Muscle layer of colon (tissue), 2 donors: Measurements from ENCODE around the gene BUD23.

Source experiments
- H3K27ac ChIP-seq: one replicate; pipeline ENCODE4 v1.7.0; 2013; ENCODE audit warnings: low read depth, mild to moderate bottlenecking, low read length, moderate library complexity
- H3K27me3 ChIP-seq, 2 donors: one replicate each; pipeline ENCODE4 v1.7.0; 2013; ENCODE audit warnings: low read length in 2 of 2, mild to moderate bottlenecking in 2 of 2; ENCODE audit not compliant: insufficient read depth in 2 of 2, control insufficient read depth in 1 of 2
- H3K36me3 ChIP-seq: one replicate; pipeline ENCODE4 v1.7.0; 2013; ENCODE audit warnings: mild to moderate bottlenecking, low read length; ENCODE audit not compliant: insufficient read depth
- H3K4me1 ChIP-seq: one replicate; pipeline ENCODE4 v1.7.0; 2013; ENCODE audit warnings: mild to moderate bottlenecking, low read length; ENCODE audit not compliant: insufficient read depth
- H3K4me3 ChIP-seq, 2 donors: one replicate each; pipeline ENCODE4 v1.7.0; 2013; ENCODE audit warnings: low read length in 2 of 2, low read depth in 1 of 2, mild to moderate bottlenecking in 1 of 2, moderate library complexity in 1 of 2
- H3K9ac ChIP-seq: one replicate; pipeline ENCODE4 v1.7.0; 2013; ENCODE audit warnings: low read length
- H3K9me3 ChIP-seq: one replicate; pipeline ENCODE4 v1.7.0; 2013; ENCODE audit warnings: mild to moderate bottlenecking, low read length
- donor health status: abdominal sarcoma.
- donor health status: Adenocarcinoma of cecum.

The BUD23 gene

DNA sequence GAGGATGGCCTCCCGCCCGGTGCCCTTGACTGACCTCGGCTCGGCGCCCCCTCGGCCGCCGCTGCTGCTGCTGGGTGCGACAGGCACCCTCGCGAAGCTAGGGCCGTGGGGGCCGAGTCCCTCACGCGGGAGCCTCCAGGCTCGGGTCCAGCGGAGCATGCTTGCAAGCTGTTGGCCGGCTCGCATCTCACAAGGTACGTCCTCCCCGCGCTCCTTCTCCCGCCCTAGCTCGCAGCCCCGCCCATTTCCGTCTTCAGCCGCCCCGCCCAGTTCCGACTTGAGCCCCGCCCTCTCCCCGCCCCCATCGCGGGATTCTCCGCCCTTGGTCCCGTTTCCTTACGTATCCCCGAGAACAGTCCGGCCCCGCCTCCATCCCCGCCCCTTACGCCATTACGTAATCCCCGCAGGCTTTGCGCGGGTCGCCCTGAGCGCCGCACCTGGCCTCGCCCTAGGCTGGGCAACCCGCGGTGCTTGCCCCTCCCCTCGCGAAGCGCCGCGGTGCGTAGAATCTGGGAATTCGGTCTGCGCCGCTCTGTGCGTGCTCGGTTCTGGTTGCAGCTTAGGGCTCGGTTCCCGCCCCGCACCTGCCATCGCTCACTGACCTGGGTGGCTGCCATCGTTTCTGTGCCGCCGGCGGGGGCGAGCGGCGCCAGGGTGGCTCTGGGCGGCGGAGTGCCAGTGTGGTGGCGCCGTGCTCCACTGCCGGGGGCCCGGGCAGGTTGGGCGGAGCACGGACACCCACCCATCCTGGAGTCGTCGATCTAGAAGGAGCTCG is 55.4 kb downstream of the BUD23 start, which contains the start of gene ABHD11:
TSS of gene ABHD11 (minus strand) at position 191 of the 775 bp plus-strand sequence. CDS start at position 159, 32 bp downstream.
- Histone ChIP-seq H3K9me3 (no peaks in the 10 kb centered on the region), H3K4me1 (peaks cover 7% of the 10 kb centered on the region), H3K27me3 (no peaks in the 10 kb centered on the region), H3K27ac (peak within 1 kb of the TSS; percentile 77), H3K36me3 (peaks cover 15% of the 10 kb centered on the region), H3K9ac (peak within 1 kb of the TSS; percentile 92), H3K4me3 (peak within 1 kb of the TSS; percentile 67 to 84)

DNA sequence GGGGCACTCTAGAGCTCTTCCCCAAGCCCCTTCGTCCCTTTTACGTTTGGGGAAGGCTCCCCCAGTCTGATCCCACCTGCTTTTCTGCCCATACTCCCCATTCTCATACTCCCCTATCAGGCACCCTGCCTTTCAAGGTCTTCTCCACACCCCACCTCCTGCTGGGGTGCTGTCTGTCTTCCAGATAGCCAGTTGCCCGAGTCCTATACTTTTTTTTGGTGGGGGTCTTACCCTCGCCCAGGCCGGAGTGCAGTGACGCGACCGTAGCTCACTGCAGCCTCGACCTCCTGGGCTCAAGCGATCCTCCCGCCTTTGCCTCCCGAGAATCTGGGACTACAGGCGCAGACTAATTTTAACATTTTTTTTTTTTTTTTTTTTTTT is 56.0 kb downstream of the BUD23 start:
- Histone ChIP-seq H3K4me1 (peaks cover 7% of the 10 kb centered on the region), H3K4me3 (peak overlapping the region; percentile 54 to 84), H3K9ac (peak overlapping the region; percentile 92), H3K9me3 (no peaks in the 10 kb centered on the region), H3K27ac (peak overlapping the region; percentile 77), H3K27me3 (no peaks in the 10 kb centered on the region), H3K36me3 (peaks cover 15% of the 10 kb centered on the region)

DNA sequence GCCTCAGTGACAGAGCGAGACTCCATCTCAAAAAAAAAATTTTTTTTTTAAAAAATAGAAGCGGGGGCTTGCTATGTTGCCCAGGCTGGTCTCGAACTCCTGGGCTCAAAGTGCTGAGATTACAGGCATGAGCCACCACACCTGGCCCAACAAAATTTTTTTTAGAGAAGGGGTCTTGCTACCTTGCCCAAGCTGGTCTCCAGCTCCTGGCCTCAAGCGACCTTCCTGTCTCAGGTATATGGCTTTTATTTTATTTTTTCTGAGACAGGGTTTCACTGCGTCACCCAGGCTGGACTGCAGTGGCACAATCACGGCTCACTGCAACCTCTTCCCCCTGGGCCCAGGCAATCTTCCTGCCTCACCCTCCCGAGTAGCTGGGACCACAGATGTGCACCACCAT is 56.8 kb downstream of the BUD23 start:
- Histone ChIP-seq H3K27ac (no peak overlapping the region), H3K9ac (no peak overlapping the region), H3K4me3 (no peak overlapping the region), H3K36me3 (peaks cover 15% of the 10 kb centered on the region), H3K27me3 (no peaks in the 10 kb centered on the region), H3K4me1 (peaks cover 7% of the 10 kb centered on the region), H3K9me3 (no peaks in the 10 kb centered on the region)

DNA sequence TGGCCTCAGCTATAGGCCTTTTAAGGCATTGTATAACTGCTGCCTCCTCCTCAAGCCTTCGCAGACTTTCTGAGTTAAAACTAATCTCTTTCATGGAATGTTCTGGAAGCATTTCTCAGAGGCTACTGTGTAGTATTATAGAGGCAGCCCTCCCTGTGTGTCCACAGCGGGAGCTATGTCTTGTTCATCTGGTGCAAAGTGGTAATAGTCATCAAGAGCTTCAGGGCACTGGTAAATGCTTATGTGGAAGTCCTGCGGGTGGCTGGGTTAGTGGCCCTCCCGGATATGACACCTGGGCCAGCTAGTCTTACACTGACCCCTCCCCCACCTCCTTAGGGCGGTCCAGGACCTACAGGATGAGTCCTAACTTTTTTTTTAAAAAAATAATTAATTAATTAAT is 57.4 kb downstream of the BUD23 start:
- Histone ChIP-seq H3K9me3 (no peaks in the 10 kb centered on the region), H3K9ac (no peak overlapping the region), H3K27ac (no peak overlapping the region), H3K36me3 (peaks cover 15% of the 10 kb centered on the region), H3K4me1 (peaks cover 7% of the 10 kb centered on the region), H3K4me3 (no peak overlapping the region), H3K27me3 (no peaks in the 10 kb centered on the region)

GRCh38 chr7:73741600-73741999 is 58.2 kb downstream of the BUD23 start:
- no peak overlapping the region for H3K27ac ChIP-seq
- H3K27me3 ChIP-seq = no peaks in the 10 kb centered on the region
- H3K9me3 ChIP-seq = no peaks in the 10 kb centered on the region
- no peak overlapping the region for H3K4me3 ChIP-seq
- H3K4me1 ChIP-seq = peaks cover 14% of the 10 kb centered on the region
- peaks cover 7% of the 10 kb centered on the region for H3K36me3 ChIP-seq
- H3K9ac ChIP-seq = no peak overlapping the region

- no peaks in the 10 kb centered on the region for H3K9me3 ChIP-seq
- H3K27me3 ChIP-seq = no peaks in the 10 kb centered on the region
- H3K4me3 ChIP-seq = no peak overlapping the region
- H3K36me3 ChIP-seq = peaks cover under 1% of the 10 kb centered on the region
- H3K27ac ChIP-seq = no peak overlapping the region
- peaks cover 16% of the 10 kb centered on the region for H3K4me1 ChIP-seq
- H3K9ac ChIP-seq = no peak overlapping the region
These were observed 58.9 kb downstream of the BUD23 start for GRCh38 chr7:73742338-73742752.

DNA sequence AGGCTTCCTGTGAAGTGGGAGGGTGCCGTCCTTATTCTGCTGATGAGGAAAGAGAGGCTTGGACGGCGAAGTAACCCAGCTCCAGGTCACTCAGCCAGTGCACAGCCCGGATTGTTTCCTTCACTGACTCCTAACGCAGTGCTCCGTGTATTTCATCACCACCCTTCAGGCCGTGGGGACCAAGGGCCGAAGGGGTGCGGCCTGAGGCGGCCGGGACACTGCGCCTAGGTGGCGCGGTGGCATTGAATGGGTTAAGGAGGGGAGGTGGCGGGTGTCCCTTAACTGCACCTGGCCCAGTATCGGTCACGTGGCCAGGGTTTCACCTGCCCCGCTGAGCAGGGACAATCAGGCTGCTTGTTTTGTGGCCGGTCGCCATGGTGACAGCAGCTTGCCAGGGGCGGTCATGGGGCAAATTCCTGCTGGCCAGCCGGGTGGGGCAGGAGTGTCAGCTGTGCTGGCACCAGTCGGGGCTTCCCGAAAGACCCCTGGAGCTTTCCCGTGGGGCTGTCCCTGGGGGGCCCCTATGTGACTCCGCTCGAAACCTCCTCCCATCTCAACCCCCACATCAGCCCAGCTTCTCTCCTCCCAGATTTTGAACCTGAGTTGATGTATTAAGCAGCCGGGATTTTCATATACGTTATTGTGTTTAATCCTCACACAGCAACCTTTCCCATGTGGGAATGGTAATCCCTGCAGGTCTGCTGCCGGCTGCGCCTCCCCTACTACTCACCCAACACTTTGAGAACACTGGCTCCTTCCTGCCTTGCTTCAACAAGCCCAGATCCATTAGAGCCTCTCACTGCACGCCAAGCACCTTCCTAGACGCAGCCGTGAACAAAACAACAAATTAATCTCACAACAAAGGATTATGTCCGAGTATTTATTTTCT is 59.6 kb downstream of the BUD23 start:
- Histone ChIP-seq H3K9me3 (no peaks in the 10 kb centered on the region), H3K9ac (no peak overlapping the region), H3K27me3 (no peaks in the 10 kb centered on the region), H3K36me3 (no peaks in the 10 kb centered on the region), H3K27ac (no peak overlapping the region), H3K4me3 (no peak overlapping the region), H3K4me1 (peaks cover 9% of the 10 kb centered on the region)

DNA sequence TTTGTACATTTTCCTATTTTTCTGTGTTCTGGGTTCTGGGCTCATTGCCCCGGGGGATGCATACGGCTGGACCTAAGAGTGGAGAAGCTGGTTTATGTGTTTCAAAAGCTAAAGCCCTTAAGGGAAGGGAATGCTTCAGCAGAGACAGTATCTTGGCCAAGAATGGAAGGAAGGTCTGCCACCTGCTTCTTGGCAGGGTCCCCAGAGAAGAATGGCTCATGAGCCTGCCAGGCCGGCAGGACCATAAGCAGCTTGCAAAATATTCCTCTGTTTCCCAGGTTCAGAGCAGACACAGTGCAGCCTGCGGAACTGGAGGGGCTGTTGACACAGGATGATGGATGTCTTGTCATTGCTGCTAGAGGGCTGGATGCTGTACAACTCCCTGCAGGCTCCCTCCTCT is 63.0 kb downstream of the BUD23 start:
- Histone ChIP-seq H3K36me3 (no peaks in the 10 kb centered on the region), H3K9me3 (no peaks in the 10 kb centered on the region), H3K27ac (peak overlapping the region; percentile 4), H3K4me3 (no peak overlapping the region), H3K4me1 (peaks cover 8% of the 10 kb centered on the region), H3K9ac (no peak overlapping the region), H3K27me3 (no peaks in the 10 kb centered on the region)
